DMS53 treated with DMSO at 0.1 percent for 48 hours (cell line): ENCODE measurements around the gene EIF5A.

Experiments used
- DNase-seq: peaks from one replicate; lab custom pipeline; 2025; ENCODE audit not compliant: unreplicated experiment; lab: John Stamatoyannopoulos, UW

EIF5A gene

GRCh38 chr17:7284911-7285310, 22.5 kb upstream of the EIF5A start:
- no peak for DNase-seq

GRCh38 chr17:7285679-7286078, 21.7 kb upstream of the EIF5A start:
- DNase-seq, result no peak

GRCh38 chr17:7289256-7290032, 18.0 kb upstream of the EIF5A start:
- no peak for DNase-seq

GRCh38 chr17:7290166-7290565, 17.3 kb upstream of the EIF5A start:
- DNase-seq, result no peak

- DNase-seq, result no peak
These were observed 16.7 kb upstream of the EIF5A start for GRCh38 chr17:7290685-7291084.

- no peak for DNase-seq
These were observed 15.2 kb upstream of the EIF5A start for GRCh38 chr17:7292194-7292593.

GRCh38 chr17:7292729-7293128, 14.7 kb upstream of the EIF5A start:
- no peak for DNase-seq

GRCh38 chr17:7293159-7293558, 14.3 kb upstream of the EIF5A start:
- DNase-seq, result no peak

- DNase-seq, result peak; percentile 21
These were observed 13.4 kb upstream of the EIF5A start for GRCh38 chr17:7293816-7294613.

GRCh38 chr17:7294614-7295153, 12.7 kb upstream of the EIF5A start, which contains the start of gene YBX2:
Gene YBX2, minus strand, starts transcription at chr17:7294639. Its CDS starts 139 bp downstream, at chr17:7294500.
- DNase-seq, result peak; percentile 94

GRCh38 chr17:7295230-7296180, 11.9 kb upstream of the EIF5A start:
- no peak for DNase-seq

- peak; percentile 83 for DNase-seq
These were observed 11.1 kb upstream of the EIF5A start for GRCh38 chr17:7296189-7296861.

GRCh38 chr17:7304179-7304578, 3.2 kb upstream of the EIF5A start:
- DNase-seq, result no peak

GRCh38 chr17:7307686-7308624, 527 bp downstream of the EIF5A start:
- DNase-seq, result no peak

GRCh38 chr17:7308625-7309433, 1.4 kb downstream of the EIF5A start:
- DNase-seq, result peak; percentile 69

GRCh38 chr17:7309628-7310027, 2.2 kb downstream of the EIF5A start:
- no peak for DNase-seq

GRCh38 chr17:7311110-7311705, 3.8 kb downstream of the EIF5A start:
- DNase-seq, result no peak
